Fibroblast of lung (primary cell): ENCODE measurements around the gene ZNF638. TPM values are rescaled to one million over a fixed set of nuclear protein-coding genes. Genes with fewer than 3 reads are reported as not detected.

Source experiments
- DNase-seq, 2 donors: peaks; one replicate each; pipeline versions ENCODE4 v3.0.0 to v3.0.0-alpha.2; 2010; ENCODE audit warnings: low read depth in 2 of 2
- H2AFZ ChIP-seq: 2 replicates; pipeline ENCODE4 v1.5.1; 2012; ENCODE audit warnings: low read length, control low read depth, inconsistent platforms
- H3K27ac ChIP-seq: 2 replicates; pipeline ENCODE4 v1.5.1; 2011; ENCODE audit warnings: low read length, control low read depth; ENCODE audit not compliant: insufficient read depth
- H3K27me3 ChIP-seq: 2 replicates; pipeline ENCODE4 v1.5.1; 2011; ENCODE audit warnings: mild to moderate bottlenecking, low read length; ENCODE audit not compliant: control insufficient read depth, insufficient read depth
- H3K36me3 ChIP-seq: 2 replicates; pipeline ENCODE4 v1.5.1; 2011; ENCODE audit warnings: low read length; ENCODE audit not compliant: control insufficient read depth, insufficient read depth
- H3K4me1 ChIP-seq: 2 replicates; pipeline ENCODE4 v1.5.1; 2011; ENCODE audit warnings: low read length; ENCODE audit not compliant: control insufficient read depth, insufficient read depth; ENCODE audit errors: extremely low read depth
- H3K4me2 ChIP-seq: 2 replicates; pipeline ENCODE4 v1.5.1; 2011; ENCODE audit warnings: low read length, control low read depth; ENCODE audit not compliant: insufficient read depth; ENCODE audit errors: extremely low read depth
- H3K4me3 ChIP-seq, 4 experiments: fragments of 200-600 bp in 1 of 4; sonication (generic) in 1 of 4; replicated peaks in 1 of 4; 2 replicates each; pipeline ENCODE4 v1.5.1; 2011 to 2016; ENCODE audit warnings: low read length in 4 of 4, low read depth in 3 of 4, mild to moderate bottlenecking in 3 of 4, control low read depth in 2 of 4, inconsistent platforms in 1 of 4, mixed read lengths in 1 of 4; ENCODE audit not compliant: insufficient read depth in 1 of 4; ENCODE audit errors: control extremely low read depth in 1 of 4
- H3K79me2 ChIP-seq: 2 replicates; pipeline ENCODE4 v1.5.1; 2012; ENCODE audit warnings: mild to moderate bottlenecking, low read length, inconsistent platforms; ENCODE audit not compliant: control insufficient read depth, insufficient read depth
- H3K9ac ChIP-seq: 2 replicates; pipeline ENCODE4 v1.5.1; 2011; ENCODE audit warnings: mild to moderate bottlenecking, low read length, control low read depth; ENCODE audit not compliant: insufficient read depth
- H3K9me3 ChIP-seq: 2 replicates; pipeline ENCODE4 v1.5.1; 2012; ENCODE audit warnings: low read depth, low read length; ENCODE audit not compliant: control insufficient read depth, insufficient read depth
- H4K20me1 ChIP-seq: 2 replicates; pipeline ENCODE4 v1.5.1; 2011; ENCODE audit warnings: low read length; ENCODE audit not compliant: control insufficient read depth, insufficient read depth; ENCODE audit errors: extremely low read depth
- CTCF ChIP-seq, 2 donors: IDR thresholded peaks in 1 of 2; conservative IDR thresholded peaks in 1 of 2; 1 replicate in 1 of 2; 2 replicates in 1 of 2; pipeline ENCODE4 v1.5.1; 2011 to 2012; ENCODE audit warnings: low read length in 2 of 2, control low read depth in 1 of 2, inconsistent platforms in 1 of 2, low read depth in 1 of 2, mild to moderate bottlenecking in 1 of 2
- EZH2 ChIP-seq: IDR thresholded peaks from 2 replicates; pipeline ENCODE4 v1.5.1; 2012; ENCODE audit warnings: low read length, control low read depth, mild to moderate bottlenecking; ENCODE audit errors: missing control alignments
- polyA plus RNA-seq, 2 donors: library from polyadenylated mRNA; depleted of rRNA in 1 of 2; stranded (reverse) in 1 of 2; unstranded in 1 of 2; fragments of >200 nt; gene quantifications; 2 replicates each; pipeline ENCODE4 v1.2.1, GENCODE V29; 2011 to 2012; ENCODE audit warnings: missing spikeins in 1 of 2
- total RNA-seq: library from RNA; depleted of rRNA; stranded (reverse); fragments of >200 nt; gene quantifications from 2 replicates; pipeline ENCODE4 v1.2.1, GENCODE V29; 2014

ZNF638 gene
- total and polyA plus RNA-seq, 2 donors (not counting 1 experiment from before 2014, with no cell fraction given), result 63.8 to 190 TPM

- H3K4me2 ChIP-seq, result no peak overlapping the region
- H2AFZ ChIP-seq, result no peak overlapping the region
- H4K20me1 ChIP-seq, result peaks cover 8% of the 10 kb centered on the region
- no peak overlapping the region for H3K9ac ChIP-seq
- no peaks in the 10 kb centered on the region for H3K4me1 ChIP-seq
- H3K79me2 ChIP-seq, result peaks cover 53% of the 10 kb centered on the region
- no peak overlapping the region for H3K27ac ChIP-seq
- no peaks in the 10 kb centered on the region for H3K27me3 ChIP-seq
- TF ChIP-seq CTCF (conservative IDR thresholded peaks at IDR 0.05 in 1 of 2, IDR thresholded peaks at IDR 0.05 in 1 of 2; ENCODE audit: low read depth in 1 of 2, low read length in 2 of 2) (no peak), EZH2 (no peak)
- no peaks in the 10 kb centered on the region for H3K9me3 ChIP-seq
- H3K4me3 ChIP-seq, result no peak overlapping the region
- peak; percentile 40 to 64 for DNase-seq
- peaks cover 5% of the 10 kb centered on the region for H3K36me3 ChIP-seq
These were observed 16.7 kb downstream of the ZNF638 start for GRCh38 chr2:71348302-71348701.

- Histone ChIP-seq H4K20me1 (peaks cover 4% of the 10 kb centered on the region), H3K4me1 (no peaks in the 10 kb centered on the region), H3K27me3 (no peaks in the 10 kb centered on the region), H3K79me2 (peaks cover 32% of the 10 kb centered on the region), H2AFZ (no peak overlapping the region), H3K36me3 (peaks cover 9% of the 10 kb centered on the region), H3K9ac (no peak overlapping the region), H3K9me3 (no peaks in the 10 kb centered on the region), H3K27ac (no peak overlapping the region), H3K4me2 (no peak overlapping the region), H3K4me3 (no peak overlapping the region)
- no peak for DNase-seq
- TF ChIP-seq CTCF (conservative IDR thresholded peaks at IDR 0.05 in 1 of 2, IDR thresholded peaks at IDR 0.05 in 1 of 2; ENCODE audit: low read depth in 1 of 2, low read length in 2 of 2) (no peak), EZH2 (no peak)
These were observed 21.7 kb downstream of the ZNF638 start for GRCh38 chr2:71353248-71353647.

GRCh38 chr2:71358931-71359671 lies 27.5 kb downstream of the ZNF638 start:
- peak; percentile 18 to 87 for DNase-seq
- H3K79me2 ChIP-seq, result peaks cover 9% of the 10 kb centered on the region
- no peak overlapping the region for H3K27ac ChIP-seq
- H2AFZ ChIP-seq, result no peak overlapping the region
- H3K36me3 ChIP-seq, result peaks cover 7% of the 10 kb centered on the region
- H3K4me1 ChIP-seq, result no peaks in the 10 kb centered on the region
- H4K20me1 ChIP-seq, result peaks cover 1% of the 10 kb centered on the region
- H3K4me3 ChIP-seq, result no peak overlapping the region
- H3K9ac ChIP-seq, result no peak overlapping the region
- no peaks in the 10 kb centered on the region for H3K9me3 ChIP-seq
- no peak overlapping the region for H3K4me2 ChIP-seq
- no peaks in the 10 kb centered on the region for H3K27me3 ChIP-seq
- TF ChIP-seq CTCF (conservative IDR thresholded peaks at IDR 0.05 in 1 of 2, IDR thresholded peaks at IDR 0.05 in 1 of 2; ENCODE audit: low read depth in 1 of 2, low read length in 2 of 2), result no peak
- no peak for TF ChIP-seq EZH2
